Esophagus muscularis mucosa (tissue), 4 donors: ENCODE results near the gene KRTAP4-12. TPM values are rescaled to one million over a fixed set of nuclear protein-coding genes. Genes with fewer than 3 reads are reported as not detected.
"Not testable (repeated sequence)": the region's sequence is repeated elsewhere in the genome, so short reads cannot be mapped to it uniquely, and the experiment has no call there.

Source experiments
- DNase-seq: peaks from one replicate; pipeline ENCODE4 v3.0.0-alpha.2; 2017; ENCODE audit errors: extremely low spot score
- H3K27ac ChIP-seq, 4 donors: fragments of 200-600 bp; sonication (generic); replicated peaks in 1 of 4; 1 replicate in 3 of 4; 2 replicates in 1 of 4; pipeline ENCODE4 v1.5.1; 2016 to 2019; ENCODE audit warnings: mild to moderate bottlenecking in 1 of 4
- H3K27me3 ChIP-seq, 4 donors: fragments of 200-600 bp; sonication (generic); one replicate each; pipeline versions ENCODE4 v1.5.1 to v1.6.0; 2016 to 2019
- H3K36me3 ChIP-seq, 4 donors: fragments of 200-600 bp; sonication (generic); one replicate each; pipeline ENCODE4 v1.5.1; 2016 to 2019
- H3K4me1 ChIP-seq, 4 donors: fragments of 200-600 bp; sonication (generic); one replicate each; pipeline ENCODE4 v1.5.1; 2016 to 2019
- H3K4me3 ChIP-seq, 4 donors: fragments of 200-600 bp; sonication (generic); 1 replicate in 2 of 4; 2 replicates in 2 of 4; pipeline ENCODE4 v1.5.1; 2016 to 2019; ENCODE audit warnings: mild to moderate bottlenecking in 4 of 4, moderate library complexity in 1 of 4
- H3K9me3 ChIP-seq, 4 donors: fragments of 200-600 bp; sonication (generic); 1 replicate in 3 of 4; 2 replicates in 1 of 4; pipeline ENCODE4 v1.5.1; 2016 to 2019
- CTCF ChIP-seq, 3 experiments: fragments of 200-600 bp in 2 of 3; fragments of 450-650 bp in 1 of 3; sonication (generic) in 2 of 3; IDR thresholded peaks; one replicate each; pipeline ENCODE4 v1.5.1; 2017 to 2019; ENCODE audit warnings: antibody characterized with exemption in 3 of 3, mild to moderate bottlenecking in 2 of 3, moderate library complexity in 1 of 3
- EP300 ChIP-seq: sonication (generic); formaldehyde crosslinking; IDR thresholded peaks from one replicate; pipeline ENCODE4 v1.6.1; 2017; ENCODE audit warnings: antibody characterized with exemption
- POLR2A ChIP-seq: fragments of 450-650 bp; IDR thresholded peaks from one replicate; pipeline ENCODE4 v1.6.1; 2017; ENCODE audit warnings: antibody characterized with exemption, moderate library complexity, mild to moderate bottlenecking, low read depth
- POLR2AphosphoS5 ChIP-seq, 2 donors: sonication (generic); formaldehyde crosslinking; IDR thresholded peaks; one replicate each; pipeline ENCODE4 v1.6.1; 2017; ENCODE audit warnings: antibody characterized with exemption in 2 of 2
- WGBS: methylation state at CpG from one replicate; pipeline ENCODE4 v1.1.5; 2018; 5-methylcytosine and 5-hydroxymethylcytosine counted together
- intact Hi-C: fragments of 100-400 bp; cut with DNase I; formaldehyde crosslinking; loops from one replicate; pipeline ENCODE4 v1.15.1; 2023
- total RNA-seq, 4 donors: library from RNA; depleted of rRNA; stranded (reverse); fragments of >200 nt; gene quantifications; one replicate each; pipeline versions ENCODE4 v1.1.0 to v1.2.1, GENCODE V29; 2016

KRTAP4-12 gene
- total RNA-seq, 4 donors from 2014 or later = not detected

- Histone ChIP-seq H3K36me3 (no peaks in the 10 kb centered on the region), H3K4me1 (no peaks in the 10 kb centered on the region), H3K27ac (no peak within 1 kb of the TSS), H3K27me3 (peaks cover 0 to 41% (median 2%) of the 10 kb centered on the region in 4 donors), H3K4me3 (no peak within 1 kb of the TSS), H3K9me3 (no peaks in the 10 kb centered on the region)
- WGBS = 100% methylated on average over 1 of the region's 1 CpG
- DNase-seq = no peak
- intact Hi-C loops = no loop called here
- TF ChIP-seq POLR2A = no peak
- TF ChIP-seq POLR2AphosphoS5 (IDR thresholded peaks at IDR 0.05) = no peak
- no peak for TF ChIP-seq CTCF (IDR thresholded peaks at IDR 0.05)
- no peak for TF ChIP-seq EP300
Measured at GRCh38 chr17:41160648-41161047, 36.7 kb upstream of the KRTAP4-12 start, which contains the start of gene KRTAP4-4. TSS of gene KRTAP4-4 (minus strand) at chr17:41160748. CDS start at chr17:41160691, 57 bp downstream.

- WGBS = 85% methylated on average over 3 of the region's 3 CpGs
- H3K27ac ChIP-seq, H3K4me1 ChIP-seq, intact Hi-C loops, H3K36me3 ChIP-seq, DNase-seq, H3K4me3 ChIP-seq, H3K9me3 ChIP-seq: not testable (repeated sequence)
- H3K27me3 ChIP-seq = peaks cover 0 to 42% (median 2%) of the 10 kb centered on the region in 4 donors
Measured at GRCh38 chr17:41160190-41160589, 36.2 kb upstream of the KRTAP4-12 start.

GRCh38 chr17:41153856-41154255 lies 29.9 kb upstream of the KRTAP4-12 start:
- Histone ChIP-seq H3K4me3 (no peak overlapping the region), H3K9me3 (no peaks in the 10 kb centered on the region), H3K27me3 (peaks cover 0 to 19% (median 0%) of the 10 kb centered on the region in 4 donors), H3K4me1 (no peaks in the 10 kb centered on the region), H3K36me3 (no peaks in the 10 kb centered on the region), H3K27ac (no peak overlapping the region)
- no peak for TF ChIP-seq POLR2AphosphoS5 (IDR thresholded peaks at IDR 0.05)
- 36% methylated on average over 2 of the region's 2 CpGs for WGBS
- no peak for DNase-seq
- intact Hi-C loops = no loop called here

- no peak for DNase-seq
- H3K27ac ChIP-seq = no peak overlapping the region
- H3K9me3 ChIP-seq = no peaks in the 10 kb centered on the region
- no peak overlapping the region for H3K4me3 ChIP-seq
- no peak for TF ChIP-seq CTCF (IDR thresholded peaks at IDR 0.05)
- TF ChIP-seq POLR2A = no peak
- TF ChIP-seq POLR2AphosphoS5 (IDR thresholded peaks at IDR 0.05) = no peak
- no peak for TF ChIP-seq EP300
- H3K36me3 ChIP-seq = no peaks in the 10 kb centered on the region
- WGBS = 78% methylated on average over 2 of the region's 2 CpGs
- intact Hi-C loops = no loop called here
- H3K4me1 ChIP-seq = no peaks in the 10 kb centered on the region
- peaks cover 0 to 4% (median 0%) of the 10 kb centered on the region in 4 donors for H3K27me3 ChIP-seq
Measured at GRCh38 chr17:41151525-41151924, 27.5 kb upstream of the KRTAP4-12 start.

GRCh38 chr17:41150026-41150425 lies 26.0 kb upstream of the KRTAP4-12 start:
- intact Hi-C loops = no loop called here
- Histone ChIP-seq H3K27ac (no peak overlapping the region), H3K4me1 (no peaks in the 10 kb centered on the region), H3K27me3 (peaks cover 0 to under 1% (median 0%) of the 10 kb centered on the region in 4 donors), H3K4me3 (no peak overlapping the region), H3K9me3 (no peaks in the 10 kb centered on the region), H3K36me3 (no peaks in the 10 kb centered on the region)
- 89% methylated on average over 4 of the region's 4 CpGs for WGBS
- no peak for DNase-seq
- TF ChIP-seq POLR2AphosphoS5 (IDR thresholded peaks at IDR 0.05) (no peak), CTCF (IDR thresholded peaks at IDR 0.05) (no peak), EP300 (no peak), POLR2A (no peak)

- Histone ChIP-seq H3K4me1 (no peaks in the 10 kb centered on the region), H3K9me3 (no peaks in the 10 kb centered on the region), H3K36me3 (no peaks in the 10 kb centered on the region), H3K27ac (no peak within 1 kb of the TSS), H3K4me3 (no peak within 1 kb of the TSS), H3K27me3 (no peaks in the 10 kb centered on the region)
- WGBS = no CpG with 5 or more reads among the region's 2 CpGs
- intact Hi-C loops = no loop called here
- DNase-seq = no peak
- TF ChIP-seq CTCF (IDR thresholded peaks at IDR 0.05) = no peak
- TF ChIP-seq POLR2A = no peak
- no peak for TF ChIP-seq POLR2AphosphoS5 (IDR thresholded peaks at IDR 0.05)
- TF ChIP-seq EP300 = no peak
Measured at GRCh38 chr17:41149652-41149985, 25.6 kb upstream of the KRTAP4-12 start, which contains the start of gene KRTAP4-5. TSS of gene KRTAP4-5 (minus strand) at chr17:41149825. CDS start at chr17:41149767, 58 bp downstream.

GRCh38 chr17:41148971-41149651 lies 25.1 kb upstream of the KRTAP4-12 start:
- DNase-seq = not testable (repeated sequence)

More at GRCh38 chr17:41148971-41149651, 25.1 kb upstream of the KRTAP4-12 start:
- 82% methylated on average over 9 of the region's 10 CpGs for WGBS
- H3K27ac ChIP-seq, H3K4me3 ChIP-seq, H3K4me1 ChIP-seq, H3K27me3 ChIP-seq, intact Hi-C loops, H3K9me3 ChIP-seq, H3K36me3 ChIP-seq: not testable (repeated sequence)
